GM21528 (cell line): ENCODE data around the gene FAM200A.
"Not testable (repeated sequence)": the region's sequence is repeated elsewhere in the genome, so short reads cannot be mapped to it uniquely, and the experiment has no call there.

ENCODE experiments used
- ATAC-seq: cut with Tn5 transposase; IDR thresholded peaks from one replicate; pipeline ENCODE4 v1.9.1; 2021; ENCODE audit warnings: mild to moderate bottlenecking, moderate library complexity; ENCODE audit not compliant: unreplicated experiment, low FRiP score

Gene FAM200A

GRCh38 chr7:99551767-99552463, at the start of gene FAM200A:
TSS of gene FAM200A (minus strand) at chr7:99552114. CDS start at chr7:99548407, 3,707 bp downstream.
- peak; percentile 85 for ATAC-seq

DNA sequence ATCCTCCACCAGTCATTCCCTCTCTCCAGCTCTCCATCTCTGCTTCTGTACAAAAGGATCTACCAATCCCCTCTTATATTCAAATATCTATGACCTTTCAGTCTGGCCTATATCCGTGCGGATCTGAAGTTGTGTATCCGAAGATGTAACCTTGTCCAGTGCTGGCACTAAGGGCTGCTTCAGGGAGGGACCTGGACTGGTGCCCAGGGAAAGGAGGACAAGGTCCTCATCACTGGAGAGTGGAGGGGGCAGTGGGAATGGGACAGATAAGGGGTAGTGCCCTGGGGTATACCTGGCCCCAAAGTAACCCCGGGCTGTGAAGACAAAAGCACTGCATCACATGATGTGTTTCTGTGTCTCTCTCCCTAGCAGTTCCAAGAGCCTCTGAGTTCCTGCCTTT, 47.9 kb upstream of the FAM200A start:
- no peak for ATAC-seq

DNA sequence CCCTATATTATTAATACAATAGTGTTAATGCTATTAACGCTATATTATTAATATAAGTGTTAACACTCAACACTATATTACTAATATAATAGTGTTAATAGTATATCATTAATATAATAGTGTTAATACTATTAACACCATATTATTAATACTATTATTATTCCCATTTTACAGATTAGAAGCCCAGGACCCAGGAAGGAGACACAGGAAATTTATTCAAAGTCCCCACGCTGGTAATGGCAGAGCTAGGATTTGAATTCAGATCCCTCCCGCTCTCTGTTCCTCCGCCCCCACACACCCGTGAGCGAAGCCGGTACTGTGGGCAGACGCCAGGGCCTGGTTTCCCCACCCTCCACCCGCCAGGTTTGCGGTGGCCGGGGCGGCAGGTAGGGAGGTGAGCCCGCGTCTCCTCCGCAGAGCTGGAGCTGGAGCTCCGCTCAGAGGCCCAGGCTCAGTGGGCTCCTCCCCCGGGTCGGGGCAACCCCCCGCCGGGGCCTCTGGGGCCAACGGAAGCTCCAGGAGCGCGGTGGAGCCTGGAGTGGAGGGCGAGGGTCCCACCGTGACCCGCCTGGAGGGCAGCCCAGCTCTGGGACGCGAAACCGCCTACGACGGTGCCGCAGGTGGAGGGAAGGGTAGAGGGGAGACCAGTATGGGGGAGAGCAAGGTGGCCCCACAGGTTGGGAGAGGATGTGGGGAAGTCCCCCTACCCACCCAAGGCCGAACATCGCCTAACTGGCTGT, 46.0 kb upstream of the FAM200A start, which contains the start of gene TMEM225B:
Gene TMEM225B (plus strand): TSS at position 506 of the 740 bp plus-strand sequence. CDS start 6,122 bp downstream, outside the sequence.
- no peak for ATAC-seq

DNA sequence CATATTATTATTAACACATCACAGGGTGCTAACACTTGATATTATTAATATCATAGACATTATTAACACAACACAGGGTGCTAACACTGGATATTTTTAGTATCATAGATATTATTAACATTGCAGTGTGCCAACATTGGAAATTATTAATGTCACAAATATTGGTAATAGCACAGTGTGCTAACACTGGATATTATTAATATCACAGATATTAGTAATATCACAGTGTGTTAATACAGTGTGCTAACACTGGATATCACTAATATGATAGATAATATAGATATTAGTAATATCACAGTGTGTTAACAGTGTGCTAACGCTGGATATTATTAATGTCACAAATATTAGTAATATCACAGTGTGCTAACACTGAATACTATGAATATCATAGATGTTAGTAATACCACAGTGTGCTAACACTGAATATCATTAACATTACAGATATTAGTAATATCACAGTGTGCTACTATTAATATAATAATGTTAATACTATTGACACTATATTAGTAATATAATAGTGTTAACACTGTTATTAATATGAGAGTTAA, 44.6 kb upstream of the FAM200A start:
- no peak for ATAC-seq

DNA sequence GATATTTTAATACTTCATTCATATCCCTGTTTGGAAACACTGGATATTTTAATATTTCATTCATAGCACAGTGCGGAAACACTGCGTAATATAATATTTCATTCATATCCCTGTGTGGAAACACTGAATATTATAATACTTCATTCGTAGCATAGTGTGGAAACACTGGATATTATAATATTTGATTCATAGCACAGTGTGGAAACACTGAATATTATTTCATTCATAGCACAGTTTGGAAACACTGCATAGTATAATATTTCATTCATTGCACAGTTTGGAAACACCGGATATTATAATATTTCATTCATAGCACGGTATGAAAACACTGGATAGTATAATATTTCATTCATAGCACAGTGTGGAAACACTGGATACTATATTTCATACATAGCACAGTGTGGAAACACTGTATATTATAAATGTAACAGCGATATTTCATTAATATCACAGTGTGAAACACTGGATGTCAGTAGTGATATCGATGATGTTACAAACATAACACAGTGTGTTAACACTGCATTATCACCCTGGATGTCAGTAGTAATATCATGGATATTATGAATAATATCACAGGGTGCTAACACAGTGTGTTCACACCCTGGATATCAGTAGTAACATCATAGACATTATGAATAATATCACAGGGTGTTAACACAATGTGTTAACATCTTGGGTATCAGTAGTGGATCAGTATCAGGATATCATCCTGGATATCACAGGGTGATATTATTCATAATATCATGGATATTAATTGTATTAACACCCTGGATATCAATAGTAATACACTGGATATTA, 43.2 kb upstream of the FAM200A start:
- no peak for ATAC-seq

- no peak for ATAC-seq
Observed at GRCh38 chr7:99588868-99589267, 37.0 kb upstream of the FAM200A start.

DNA sequence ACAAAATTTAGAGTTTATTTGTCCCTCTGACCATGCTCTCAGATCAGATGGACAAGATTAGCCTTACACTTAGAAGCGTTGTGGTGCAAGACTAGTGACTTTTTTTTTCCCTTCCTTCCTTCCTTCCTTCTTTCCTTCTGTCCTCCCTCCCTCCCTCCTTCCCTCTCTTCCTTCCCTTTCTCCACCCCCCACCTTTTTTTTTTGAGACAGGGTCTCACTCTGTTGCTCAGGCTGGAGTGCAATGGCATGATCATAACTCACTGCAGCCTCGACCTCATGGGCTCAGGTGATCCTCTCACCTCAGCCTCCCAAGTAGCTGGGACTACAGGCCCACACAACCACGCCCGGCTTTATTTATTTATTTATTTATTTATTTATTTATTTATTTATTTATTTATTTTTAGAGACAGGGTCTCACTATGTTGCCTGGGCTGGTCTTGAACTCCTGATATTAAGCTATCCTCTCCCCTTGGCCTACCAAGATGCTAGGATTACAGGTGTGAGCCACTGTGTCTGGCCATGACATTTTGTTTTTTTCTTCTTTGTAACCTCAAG, 28.9 kb upstream of the FAM200A start:
- not testable (repeated sequence) for ATAC-seq

DNA sequence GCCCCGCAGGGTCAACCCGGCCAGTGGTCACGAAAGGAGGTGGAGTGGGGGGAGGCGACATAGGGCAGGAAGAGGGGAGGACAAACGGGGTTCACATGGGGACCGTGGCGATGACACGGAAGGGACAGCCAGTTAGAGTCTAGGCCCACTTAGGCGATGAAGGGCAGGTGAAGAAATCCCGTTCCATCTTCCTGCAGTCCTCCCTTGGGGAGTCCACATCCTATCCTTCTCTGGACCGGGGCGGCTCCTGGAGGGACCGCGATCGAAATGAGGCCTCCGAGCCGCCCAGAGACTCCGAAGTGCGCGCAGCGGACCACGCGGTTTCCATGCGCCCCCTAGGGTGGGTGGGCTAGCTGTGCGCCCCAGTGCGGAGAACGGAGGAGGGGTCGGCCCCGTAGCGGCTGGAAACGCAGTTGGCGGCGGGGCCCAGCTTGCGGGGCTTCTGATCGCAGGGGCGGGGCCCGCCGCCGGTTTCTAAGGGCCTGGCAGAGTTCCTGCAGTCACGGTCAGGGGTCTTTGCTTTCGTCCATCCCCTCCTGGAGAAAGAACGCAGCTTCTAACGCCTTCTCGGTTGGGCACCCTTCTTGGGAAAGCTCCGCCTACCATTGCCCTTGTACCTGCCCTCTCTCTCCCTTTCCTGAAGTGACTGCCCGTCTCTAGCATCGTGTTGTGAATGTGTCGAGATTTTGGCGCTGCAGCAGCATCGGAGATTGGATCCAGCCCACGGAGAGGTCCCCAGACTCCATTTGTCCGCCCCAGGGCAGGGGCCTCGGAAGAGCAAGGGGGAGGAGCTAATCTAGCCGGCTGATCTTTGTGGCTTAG, 28.3 kb upstream of the FAM200A start:
- ATAC-seq, result no peak

DNA sequence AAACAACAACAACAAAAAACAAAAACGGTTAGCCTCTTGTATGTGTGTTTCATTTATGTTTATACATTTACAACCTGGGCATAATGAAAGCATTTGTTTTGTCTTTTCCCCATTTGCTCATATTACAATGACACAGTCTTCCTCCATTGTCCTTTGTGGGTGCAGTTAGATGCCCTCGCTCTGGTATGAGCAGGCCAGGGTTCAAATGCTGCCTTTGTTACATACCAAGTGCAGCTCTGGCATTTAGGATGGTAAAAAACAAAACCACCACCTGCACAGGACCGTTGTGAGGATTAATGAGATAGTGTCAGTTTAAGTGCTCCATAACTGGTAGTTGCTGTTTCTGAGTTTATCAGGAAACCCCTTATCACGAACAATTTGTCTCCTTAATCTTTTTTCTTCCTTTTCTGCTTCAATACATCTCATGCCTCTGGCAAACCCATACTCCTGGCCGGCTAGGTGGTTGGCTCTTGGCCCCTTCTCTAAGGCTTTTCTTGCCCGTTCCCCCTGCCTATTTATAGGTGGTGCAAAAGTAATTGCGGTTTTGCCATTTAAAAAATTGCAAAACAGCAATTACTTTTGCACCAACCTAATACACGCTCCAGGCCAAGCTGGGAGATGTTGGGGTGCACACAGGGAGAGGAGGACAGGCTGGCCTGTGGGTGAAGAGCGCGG, 27.5 kb upstream of the FAM200A start:
- no peak for ATAC-seq

DNA sequence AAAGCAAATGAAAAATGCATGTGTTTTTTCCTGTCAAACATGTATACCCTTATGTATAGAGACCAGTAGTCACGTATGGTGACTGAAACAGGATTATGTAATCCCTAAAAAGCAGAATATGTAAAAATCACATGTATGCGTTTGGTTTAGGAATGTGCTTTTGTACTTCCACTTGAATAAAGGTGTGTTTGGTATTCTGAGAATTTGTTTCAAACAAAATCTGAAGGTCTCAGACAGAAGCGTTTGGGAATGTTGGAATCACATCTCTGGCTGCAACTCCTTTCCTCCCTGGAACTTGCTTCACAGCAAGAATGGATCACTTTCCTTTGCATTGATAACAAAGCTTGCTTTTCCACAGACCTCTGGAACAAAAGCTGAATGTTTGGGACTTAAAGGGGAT, 24.3 kb upstream of the FAM200A start:
- no peak for ATAC-seq

DNA sequence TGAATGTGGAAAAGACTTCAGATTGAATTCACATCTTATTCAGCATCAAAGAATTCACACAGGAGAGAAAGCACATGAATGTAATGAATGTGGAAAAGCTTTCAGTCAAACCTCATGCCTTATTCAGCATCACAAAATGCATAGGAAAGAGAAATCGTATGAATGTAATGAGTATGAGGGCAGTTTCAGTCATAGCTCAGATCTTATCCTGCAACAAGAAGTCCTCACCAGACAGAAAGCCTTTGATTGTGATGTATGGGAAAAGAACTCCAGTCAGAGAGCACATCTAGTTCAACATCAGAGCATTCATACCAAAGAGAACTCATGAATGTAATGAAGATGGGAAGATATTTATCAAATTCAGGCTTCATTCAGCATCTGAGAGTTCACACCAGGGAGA, 21.3 kb upstream of the FAM200A start:
- ATAC-seq, result no peak

GRCh38 chr7:99571768-99572167, 19.9 kb upstream of the FAM200A start:
- no peak for ATAC-seq

- ATAC-seq, result not testable (repeated sequence)
Observed at GRCh38 chr7:99568770-99569169, 16.9 kb upstream of the FAM200A start.

DNA sequence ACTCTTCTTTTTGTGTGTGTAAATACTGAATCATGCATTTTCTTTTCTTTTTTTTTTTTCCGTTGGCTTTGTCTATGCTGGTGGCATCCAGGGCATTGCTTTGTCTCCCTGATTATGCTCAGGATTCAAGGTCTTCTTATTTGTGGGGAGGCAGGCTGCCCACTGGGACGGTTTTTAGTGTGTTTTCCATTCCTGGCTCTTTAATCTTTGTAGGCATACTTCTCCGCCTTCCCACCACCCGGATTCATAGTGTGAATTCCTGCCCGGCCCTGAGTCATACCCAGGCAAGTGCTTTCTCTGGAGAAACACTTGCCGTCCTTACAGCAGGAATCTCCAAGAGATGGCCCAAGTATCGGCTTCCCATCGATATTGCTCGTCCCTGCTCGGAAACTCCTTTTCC, 11.7 kb upstream of the FAM200A start:
- no peak for ATAC-seq

DNA sequence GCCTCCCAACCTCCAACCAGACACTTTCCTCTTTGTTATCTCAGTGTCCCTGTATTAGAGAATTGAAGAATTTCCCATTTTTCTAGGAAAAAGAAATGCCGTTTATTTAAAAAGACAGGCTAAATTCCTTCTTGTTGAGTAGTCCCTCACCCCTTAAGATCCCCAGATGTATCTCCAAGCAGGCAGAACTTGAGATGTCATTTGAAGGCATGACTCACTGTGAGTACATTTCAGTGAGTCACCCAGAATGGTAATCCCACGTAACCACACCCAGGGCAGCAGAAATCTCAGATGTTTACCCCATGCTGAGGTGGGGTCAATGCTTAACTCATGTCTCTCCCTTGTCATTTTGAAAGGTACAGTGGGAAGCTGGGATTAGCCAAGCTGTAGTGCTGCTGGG, 10.9 kb upstream of the FAM200A start:
- ATAC-seq, result no peak

GRCh38 chr7:99562114-99562784, 10.3 kb upstream of the FAM200A start:
- no peak for ATAC-seq

DNA sequence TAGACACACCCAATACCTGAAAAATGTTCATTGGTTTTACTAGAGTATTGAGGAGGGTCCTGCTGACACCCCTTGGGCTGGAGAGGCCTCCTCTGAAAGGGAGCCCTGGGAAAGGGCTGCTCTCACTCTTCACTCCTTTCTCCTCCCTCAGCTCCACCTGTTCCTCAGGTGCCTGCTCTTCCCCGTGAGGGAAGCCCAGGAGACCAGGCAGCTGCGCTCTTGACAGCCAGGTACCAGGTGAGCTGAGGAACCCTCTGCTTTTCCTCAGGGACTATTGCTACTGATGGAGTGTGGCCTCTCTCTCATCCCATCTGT, 9.8 kb upstream of the FAM200A start:
- ATAC-seq, result no peak

- no peak for ATAC-seq
Observed at GRCh38 chr7:99560834-99561736, 9.2 kb upstream of the FAM200A start.
